ENCODE results near the gene PAF1.

The PAF1 gene

GRCh38 chr19:39420769-39421168 lies 29.9 kb upstream of the PAF1 start:
- Histone ChIP-seq H3K36me3 (ENCODE audit: insufficient read depth, low read length) (peaks cover 36% of the 10 kb centered on the region), H3K27me3 (ENCODE audit: insufficient read depth, low read length) (no peaks in the 10 kb centered on the region), H4K20me1 (ENCODE audit: insufficient read depth, low read length) (no peaks in the 10 kb centered on the region), H2AFZ (ENCODE audit: low read length) (no peak overlapping the region), H3F3A (ENCODE audit: insufficient read depth, low read length) (no peaks in the 10 kb centered on the region), H3K9ac (ENCODE audit: low read length) (no peak overlapping the region), H3K4me1 (ENCODE audit: insufficient read depth, low read length, severe bottlenecking) (no peaks in the 10 kb centered on the region), H3K9me2 (ENCODE audit: low read depth, low read length) (no peaks in the 10 kb centered on the region), H3K9me3 (ENCODE audit: low read length) (no peaks in the 10 kb centered on the region), H3K4me3 (ENCODE audit: low read depth, low read length, poor library complexity, severe bottlenecking) (no peak overlapping the region), H3K27ac (ENCODE audit: low read depth, low read length, poor library complexity, severe bottlenecking) (no peak overlapping the region), H3K79me2 (ENCODE audit: insufficient read depth, low read length) (no peaks in the 10 kb centered on the region), H3K4me2 (ENCODE audit: low read length) (no peak overlapping the region)
- no peak for TF ChIP-seq CTCF (IDR thresholded peaks at IDR 0.05; ENCODE audit: low read length)
- TF ChIP-seq EZH2 (IDR thresholded peaks at IDR 0.05; ENCODE audit: borderline replicate concordance, low read length), result no peak

- peaks cover 29% of the 10 kb centered on the region for H3K36me3 ChIP-seq (ENCODE audit: insufficient read depth, low read length)
- H3K4me3 ChIP-seq (ENCODE audit: low read depth, low read length, poor library complexity, severe bottlenecking), result no peak overlapping the region
- H3K4me1 ChIP-seq (ENCODE audit: insufficient read depth, low read length, severe bottlenecking), result peaks cover 2% of the 10 kb centered on the region
- no peaks in the 10 kb centered on the region for H3F3A ChIP-seq (ENCODE audit: insufficient read depth, low read length)
- H3K27me3 ChIP-seq (ENCODE audit: insufficient read depth, low read length), result no peaks in the 10 kb centered on the region
- H3K79me2 ChIP-seq (ENCODE audit: insufficient read depth, low read length), result no peaks in the 10 kb centered on the region
- no peaks in the 10 kb centered on the region for H3K9me2 ChIP-seq (ENCODE audit: low read depth, low read length)
- no peaks in the 10 kb centered on the region for H3K9me3 ChIP-seq (ENCODE audit: low read length)
- H3K9ac ChIP-seq (ENCODE audit: low read length), result no peak overlapping the region
- no peak overlapping the region for H3K27ac ChIP-seq (ENCODE audit: low read depth, low read length, poor library complexity, severe bottlenecking)
- H4K20me1 ChIP-seq (ENCODE audit: insufficient read depth, low read length), result no peaks in the 10 kb centered on the region
- no peak overlapping the region for H3K4me2 ChIP-seq (ENCODE audit: low read length)
- TF ChIP-seq CTCF (IDR thresholded peaks at IDR 0.05; ENCODE audit: low read length) (no peak), EZH2 (IDR thresholded peaks at IDR 0.05; ENCODE audit: borderline replicate concordance, low read length) (no peak)
- H2AFZ ChIP-seq (ENCODE audit: low read length), result no peak overlapping the region
Observed at GRCh38 chr19:39419003-39419402, 28.1 kb upstream of the PAF1 start.

GRCh38 chr19:39417463-39418181 lies 26.7 kb upstream of the PAF1 start:
- H3K79me2 ChIP-seq (ENCODE audit: insufficient read depth, low read length), result no peaks in the 10 kb centered on the region
- H3K4me1 ChIP-seq (ENCODE audit: insufficient read depth, low read length, severe bottlenecking), result peaks cover 9% of the 10 kb centered on the region
- H3K9me2 ChIP-seq (ENCODE audit: low read depth, low read length), result no peaks in the 10 kb centered on the region
- TF ChIP-seq EZH2 (IDR thresholded peaks at IDR 0.05; ENCODE audit: borderline replicate concordance, low read length) (no peak), CTCF (IDR thresholded peaks at IDR 0.05; ENCODE audit: low read length) (no peak)
- no peaks in the 10 kb centered on the region for H3F3A ChIP-seq (ENCODE audit: insufficient read depth, low read length)
- no peaks in the 10 kb centered on the region for H4K20me1 ChIP-seq (ENCODE audit: insufficient read depth, low read length)
- H3K36me3 ChIP-seq (ENCODE audit: insufficient read depth, low read length), result peaks cover 16% of the 10 kb centered on the region; the same call in 1 of the 2 replicates
- no peak overlapping the region for H3K4me2 ChIP-seq (ENCODE audit: low read length)
- H3K9me3 ChIP-seq (ENCODE audit: low read length), result no peaks in the 10 kb centered on the region
- no peak overlapping the region for H3K27ac ChIP-seq (ENCODE audit: low read depth, low read length, poor library complexity, severe bottlenecking)
- no peaks in the 10 kb centered on the region for H3K27me3 ChIP-seq (ENCODE audit: insufficient read depth, low read length)
- no peak overlapping the region for H3K4me3 ChIP-seq (ENCODE audit: low read depth, low read length, poor library complexity, severe bottlenecking)
- no peak overlapping the region for H2AFZ ChIP-seq (ENCODE audit: low read length)
- no peak overlapping the region for H3K9ac ChIP-seq (ENCODE audit: low read length)

Data from OCI-LY1 (cell line).